ENCODE results near the gene OR4D6.
"Not testable (repeated sequence)": the region's sequence is repeated elsewhere in the genome, so short reads cannot be mapped to it uniquely, and the experiment has no call there.

The OR4D6 gene

DNA sequence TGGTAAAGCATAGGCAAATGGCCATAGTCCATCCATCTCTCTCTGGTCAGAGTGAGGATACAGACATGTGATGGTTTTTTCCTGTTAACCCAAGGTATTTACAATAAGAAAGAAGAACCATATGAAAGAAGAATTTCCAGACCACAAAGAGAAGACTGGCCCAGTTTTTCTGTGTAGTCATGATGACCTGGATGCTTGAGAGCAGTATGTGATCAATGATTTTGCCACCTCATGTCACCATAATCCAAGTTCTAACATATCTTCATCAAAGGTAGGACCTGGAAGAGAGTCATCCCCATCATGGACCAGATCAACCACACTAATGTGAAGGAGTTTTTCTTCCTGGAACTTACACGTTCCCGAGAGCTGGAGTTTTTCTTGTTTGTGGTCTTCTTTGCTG, at the start of gene OR4D6:
TSS of gene OR4D6 (plus strand) at position 301 of the 400 bp plus-strand sequence. CDS start at position 301, 0 bp downstream.
- no peak for DNase-seq (ENCODE audit: low read depth in 4 of 4, low spot score in 1 of 4)

DNA sequence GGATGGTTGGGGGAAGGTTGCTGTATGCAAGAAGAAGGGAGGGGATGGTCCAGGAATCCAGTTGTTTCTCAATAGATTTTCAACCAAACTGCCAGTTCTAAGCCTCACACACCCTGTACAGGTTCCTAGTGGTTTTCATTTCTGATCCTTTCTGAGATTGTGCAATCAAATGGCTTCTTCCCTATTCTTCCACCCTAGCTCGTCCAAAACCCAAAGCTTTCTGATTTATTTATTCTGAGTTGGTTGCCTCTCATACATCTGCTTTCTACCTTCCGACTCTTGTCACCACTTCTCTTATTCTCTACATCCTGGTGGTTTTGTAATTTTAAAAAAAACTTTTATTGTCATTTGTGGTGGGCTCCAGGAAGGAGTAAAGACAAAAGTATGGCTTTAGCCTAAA, 43.1 kb upstream of the OR4D6 start:
- no peak for DNase-seq (ENCODE audit: low read depth in 4 of 4, low spot score in 1 of 4)

DNA sequence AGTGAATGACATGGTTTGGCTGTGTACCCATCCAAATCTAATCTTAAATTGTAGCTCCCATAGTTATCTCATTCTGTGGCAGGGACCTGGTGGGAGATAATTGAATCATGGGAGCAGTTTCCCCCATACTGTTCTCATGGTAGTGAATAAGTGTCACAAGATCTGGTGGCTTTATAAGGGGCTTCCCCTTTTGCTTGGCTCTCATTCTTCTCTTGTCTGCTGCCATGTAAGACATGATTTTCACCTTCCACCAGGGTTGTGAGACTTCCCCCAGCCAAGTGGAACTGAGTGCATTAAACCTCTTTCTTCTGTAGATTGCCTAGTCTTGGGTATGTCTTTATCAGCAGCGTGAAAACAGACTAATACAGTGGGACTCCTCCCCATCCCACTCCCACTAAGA, 41.6 kb upstream of the OR4D6 start:
- no peak for DNase-seq (ENCODE audit: low read depth in 4 of 4, low spot score in 1 of 4)

DNA sequence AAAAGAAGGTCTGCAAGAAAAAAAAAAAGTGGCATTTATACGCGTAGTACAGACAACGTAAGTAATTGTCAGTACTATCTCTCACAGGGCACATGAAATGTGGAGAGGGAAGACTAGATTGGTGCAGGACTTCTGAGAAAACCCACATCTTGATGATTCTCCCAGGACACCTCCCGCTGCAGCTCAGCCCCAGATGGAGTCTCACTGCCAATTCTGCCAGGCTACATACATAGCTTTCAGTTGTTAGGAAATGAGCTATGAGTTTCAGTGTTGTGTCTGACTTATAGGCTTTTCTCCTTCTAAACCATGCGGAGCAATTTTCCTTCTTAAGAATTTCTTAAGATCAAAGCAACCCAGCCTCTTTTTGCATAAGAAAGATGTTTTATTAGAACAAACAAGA, 40.1 kb upstream of the OR4D6 start:
- DNase-seq (ENCODE audit: low read depth in 4 of 4, low spot score in 1 of 4), result no peak

DNA sequence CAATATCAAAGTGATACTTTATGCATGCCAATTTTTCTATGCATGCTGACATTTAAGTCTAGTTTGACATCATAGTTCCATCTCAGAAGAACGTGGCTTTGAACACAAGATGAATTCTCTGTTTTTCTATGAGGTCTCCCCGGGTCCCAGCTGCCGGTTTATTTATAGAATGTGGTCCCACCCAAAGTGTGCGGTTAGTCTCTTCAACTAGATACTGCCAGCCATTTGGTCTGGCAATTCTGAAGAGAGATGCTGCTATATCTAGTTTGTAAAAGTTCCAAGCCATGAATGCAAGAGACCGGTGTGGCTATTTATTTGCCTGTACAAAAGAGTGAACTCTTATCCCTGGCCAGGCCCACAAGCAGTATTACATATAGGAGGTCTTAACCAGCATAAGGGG, 39.7 kb upstream of the OR4D6 start:
- no peak for DNase-seq (ENCODE audit: low read depth in 4 of 4, low spot score in 1 of 4)

DNA sequence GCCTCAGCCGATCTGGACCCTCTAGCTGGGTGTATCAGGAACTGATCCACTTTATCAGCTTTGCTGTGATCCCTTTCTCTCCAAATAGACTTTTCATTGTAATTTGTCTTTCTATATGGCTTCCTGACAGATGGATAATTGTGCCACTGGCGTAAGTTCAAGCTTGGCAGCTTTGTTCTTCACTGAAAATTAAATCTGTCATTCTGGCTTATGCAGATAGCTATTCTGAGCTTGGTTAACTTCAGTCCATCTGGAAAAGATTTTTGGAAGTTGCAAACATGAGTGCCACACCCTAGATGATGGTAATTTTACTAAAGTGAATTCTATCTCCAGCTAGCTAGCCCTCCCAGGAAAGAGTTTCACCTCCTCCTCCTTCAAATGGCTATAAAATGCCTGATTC, 38.6 kb upstream of the OR4D6 start:
- DNase-seq (ENCODE audit: low read depth in 4 of 4, low spot score in 1 of 4), result no peak

DNA sequence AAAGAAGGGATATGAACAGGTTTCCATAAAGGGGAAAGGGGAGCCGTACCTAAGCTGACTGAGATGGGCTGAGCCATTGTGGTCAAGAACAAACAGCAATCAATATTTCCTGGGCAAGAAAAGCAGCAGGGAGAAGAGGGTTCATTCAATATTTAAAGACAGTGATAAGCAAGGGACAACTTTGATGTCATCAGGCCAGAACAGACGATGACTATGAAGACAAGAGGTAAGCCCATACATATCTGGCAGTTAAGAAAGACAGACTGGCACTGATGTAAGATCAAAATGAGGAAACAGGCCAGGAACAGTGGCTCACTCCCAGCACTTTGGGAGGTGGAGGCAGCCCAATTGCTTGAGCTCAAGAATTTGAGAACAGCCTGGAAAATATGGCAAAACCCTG, 32.9 kb upstream of the OR4D6 start:
- DNase-seq (ENCODE audit: low read depth in 4 of 4, low spot score in 1 of 4), result no peak

DNA sequence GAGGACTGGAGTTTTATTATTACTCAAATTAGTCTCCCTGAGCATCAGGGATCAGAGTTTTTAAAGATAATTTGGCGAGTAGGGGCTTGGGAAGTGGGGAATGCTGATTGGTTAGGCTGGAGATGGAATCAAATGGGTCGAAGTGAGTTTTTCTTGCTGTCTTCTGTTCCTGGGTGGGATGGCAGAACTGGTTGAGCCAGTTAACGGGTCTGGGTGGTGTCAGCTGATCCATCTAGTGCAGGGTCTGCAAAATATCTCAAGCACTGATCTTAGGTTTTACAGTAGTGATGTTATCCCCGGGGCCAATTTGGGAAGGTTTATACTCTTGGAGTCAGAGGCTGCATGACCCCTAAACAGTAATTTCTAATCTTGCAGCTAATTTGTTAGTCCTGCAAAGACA, 31.6 kb upstream of the OR4D6 start:
- no peak for DNase-seq (ENCODE audit: low read depth in 4 of 4, low spot score in 1 of 4)

DNA sequence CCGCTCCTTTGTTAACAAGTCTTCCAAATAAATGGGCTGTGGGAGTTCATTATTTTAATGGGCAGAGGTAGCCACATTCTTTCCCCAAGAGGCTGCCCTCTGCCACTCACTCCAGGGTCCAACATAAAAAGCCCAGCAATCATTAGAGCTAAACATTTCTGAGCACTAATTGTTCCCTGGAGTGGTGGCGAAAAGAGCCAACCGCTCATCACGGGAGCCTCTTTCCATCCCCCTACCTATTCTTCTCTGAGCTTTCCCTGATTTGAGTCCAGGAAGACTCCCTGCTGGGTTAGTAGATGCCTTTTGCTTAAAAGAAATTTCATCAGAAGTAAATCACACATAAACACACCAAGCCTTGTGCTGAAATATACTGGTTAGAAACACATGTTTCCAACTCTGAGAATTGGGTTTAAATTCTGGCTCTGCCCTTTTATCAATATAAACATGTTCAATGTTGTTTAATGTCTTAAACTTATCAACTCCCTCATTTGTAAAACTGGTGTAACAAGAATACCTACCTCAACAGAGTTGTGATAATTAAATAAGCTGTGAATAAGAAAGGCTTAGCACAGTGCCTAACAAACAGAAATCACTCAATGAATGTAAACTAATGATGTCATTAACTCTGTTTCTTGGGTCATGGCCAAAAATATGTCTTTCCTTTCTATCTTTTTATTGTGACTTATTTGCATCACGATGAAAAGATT, 30.2 kb upstream of the OR4D6 start, which contains the start of gene OR5A2:
TSS of gene OR5A2 (minus strand) at position 53 of the 707 bp plus-strand sequence. CDS start 3,460 bp downstream, outside the sequence.
- DNase-seq (ENCODE audit: low read depth in 4 of 4, low spot score in 1 of 4), result no peak

DNA sequence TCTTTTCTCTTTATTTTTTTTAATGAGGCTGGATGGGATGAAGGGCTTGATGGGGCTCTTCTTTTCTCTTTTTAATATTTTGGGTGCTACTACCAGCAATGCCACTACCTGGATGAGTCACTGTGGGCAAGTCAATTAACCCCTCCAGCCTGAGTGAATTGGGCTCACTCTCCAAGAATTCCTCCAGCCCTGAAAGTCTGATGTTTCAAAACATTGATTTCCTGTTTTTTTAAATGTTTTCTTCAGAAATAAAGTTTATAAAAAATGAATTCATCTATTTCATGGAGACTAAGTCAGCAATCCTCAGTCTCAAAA, 29.7 kb upstream of the OR4D6 start:
- DNase-seq (ENCODE audit: low read depth in 4 of 4, low spot score in 1 of 4), result no peak

DNA sequence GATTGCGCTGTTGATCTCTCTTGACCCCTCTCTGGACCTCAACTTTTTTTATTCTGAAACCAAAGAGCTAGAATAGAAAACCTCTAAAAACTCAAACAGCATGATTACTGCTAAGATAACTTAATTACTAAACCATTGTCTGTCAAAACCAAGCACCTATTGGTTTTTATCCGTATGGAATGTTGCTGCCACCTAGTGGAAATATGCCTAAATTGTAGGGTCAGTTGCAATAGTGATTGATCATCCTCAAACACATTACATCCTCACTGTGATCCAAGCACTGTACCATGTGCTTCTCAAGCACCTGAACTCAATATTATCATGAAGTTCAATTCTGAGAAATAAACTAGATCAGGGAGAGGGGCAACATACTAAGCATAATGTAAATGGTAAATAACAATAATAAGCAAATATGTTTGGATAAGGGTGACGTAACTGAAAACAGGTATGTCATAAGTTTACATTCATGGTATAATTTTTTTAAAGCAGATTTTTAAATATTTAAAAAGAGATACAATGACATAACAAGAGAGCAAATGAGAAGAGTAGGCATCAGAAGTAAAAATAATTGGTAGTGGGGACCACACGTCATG, 26.7 kb upstream of the OR4D6 start:
- DNase-seq (ENCODE audit: low read depth in 4 of 4, low spot score in 1 of 4), result peak; percentile 3 to 35 (median 22)

DNA sequence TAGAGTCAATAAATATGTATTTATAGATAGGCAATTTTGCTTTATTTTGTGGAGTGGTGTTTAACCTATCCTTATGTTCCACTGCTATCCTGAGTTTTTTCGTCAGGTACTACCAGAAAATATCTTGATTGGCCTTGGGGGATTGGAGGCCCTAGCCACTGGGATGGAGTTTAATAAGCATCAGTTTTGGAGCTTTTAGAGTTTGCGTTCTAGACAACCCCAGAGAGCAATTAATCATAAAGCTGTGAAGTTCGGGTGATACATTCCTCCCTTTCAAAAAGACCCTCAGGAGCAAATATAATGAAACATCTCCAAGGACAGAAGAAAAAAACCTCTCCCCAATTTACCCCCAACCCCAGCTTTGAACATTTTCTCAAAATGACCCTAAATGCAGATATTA, 20.6 kb upstream of the OR4D6 start, which contains the start of gene OR5A1:
TSS of gene OR5A1 (plus strand) at position 301 of the 400 bp plus-strand sequence. CDS start 6,700 bp downstream, outside the sequence.
- no peak for DNase-seq (ENCODE audit: low read depth in 4 of 4, low spot score in 1 of 4)

DNA sequence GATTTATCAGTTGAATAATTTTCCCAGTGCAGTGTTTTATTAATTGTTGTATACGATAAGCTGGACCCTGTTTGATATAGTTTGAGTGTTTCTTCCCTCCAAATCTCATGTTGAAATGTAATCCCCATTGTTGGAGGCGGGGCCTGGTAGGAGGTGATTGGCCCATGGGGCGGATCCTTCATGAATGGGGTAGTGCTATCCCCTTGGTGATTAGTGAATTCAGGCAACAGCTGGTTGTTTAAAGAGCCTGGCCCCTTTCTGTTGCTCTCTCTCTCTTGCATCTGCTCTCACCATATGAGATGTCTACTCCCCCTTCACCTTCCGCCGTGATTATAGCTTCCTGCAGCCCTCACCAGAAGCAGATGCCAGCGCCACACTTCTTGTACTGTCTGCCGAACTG, 19.0 kb upstream of the OR4D6 start:
- no peak for DNase-seq (ENCODE audit: low read depth in 4 of 4, low spot score in 1 of 4)

DNA sequence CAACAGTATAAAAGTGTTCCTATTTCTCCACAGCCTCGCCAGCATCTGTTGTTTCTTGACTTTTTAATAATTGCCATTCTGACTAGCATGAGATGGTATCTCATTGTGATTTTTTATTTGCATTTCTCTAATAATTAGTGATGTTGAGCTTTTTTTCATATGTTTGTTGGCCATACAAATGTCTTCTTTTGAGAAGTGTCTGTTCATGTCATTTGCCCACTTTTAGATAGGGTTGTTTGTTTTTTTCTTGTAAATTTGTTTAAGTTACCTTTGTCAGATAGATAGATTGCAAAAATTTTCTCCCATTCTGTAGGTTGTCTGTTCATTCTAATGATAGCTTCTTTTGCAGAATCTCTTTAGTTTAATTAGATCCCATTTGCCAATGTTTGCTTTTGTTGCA, 11.1 kb upstream of the OR4D6 start:
- DNase-seq (ENCODE audit: low read depth in 4 of 4, low spot score in 1 of 4), result not testable (repeated sequence)

DNA sequence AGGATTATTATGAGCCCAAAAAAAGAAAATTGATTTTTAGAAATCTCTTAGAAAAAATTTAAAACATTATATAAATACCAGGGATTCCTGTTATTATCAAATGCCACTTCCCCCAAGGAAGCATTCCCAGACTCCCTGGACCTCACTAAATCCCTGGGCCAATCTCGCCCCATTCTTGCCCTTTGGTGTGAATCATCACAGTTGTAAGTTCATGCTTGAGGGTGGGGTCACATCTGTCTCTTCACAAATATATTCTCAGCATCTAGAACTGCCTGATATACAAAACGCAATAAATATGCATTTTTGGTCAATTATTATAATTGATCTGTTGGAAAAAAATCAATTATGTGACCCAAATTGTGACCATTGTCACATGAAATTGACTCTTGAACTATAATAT, 8.3 kb upstream of the OR4D6 start:
- no peak for DNase-seq (ENCODE audit: low read depth in 4 of 4, low spot score in 1 of 4)

DNA sequence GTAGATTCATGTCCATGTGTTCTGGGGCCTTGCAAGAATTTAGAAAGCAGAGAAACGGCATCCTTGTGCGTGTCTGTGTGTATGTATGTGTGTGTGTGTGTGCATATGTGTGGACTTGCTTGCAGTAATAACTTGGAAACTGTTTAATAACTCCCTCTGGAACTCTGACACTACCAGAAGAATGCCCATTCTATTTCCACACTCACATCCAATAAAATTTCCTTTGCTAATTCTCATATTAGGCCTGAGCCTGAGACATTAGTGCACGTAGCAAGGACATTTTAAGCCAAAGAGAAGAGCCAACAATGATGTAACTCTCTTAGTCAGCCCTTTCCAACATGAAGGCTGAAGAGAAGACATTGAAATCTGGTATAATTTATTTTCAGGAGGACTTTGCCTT, 3.2 kb downstream of the OR4D6 start:
- no peak for DNase-seq (ENCODE audit: low read depth in 4 of 4, low spot score in 1 of 4)

DNA sequence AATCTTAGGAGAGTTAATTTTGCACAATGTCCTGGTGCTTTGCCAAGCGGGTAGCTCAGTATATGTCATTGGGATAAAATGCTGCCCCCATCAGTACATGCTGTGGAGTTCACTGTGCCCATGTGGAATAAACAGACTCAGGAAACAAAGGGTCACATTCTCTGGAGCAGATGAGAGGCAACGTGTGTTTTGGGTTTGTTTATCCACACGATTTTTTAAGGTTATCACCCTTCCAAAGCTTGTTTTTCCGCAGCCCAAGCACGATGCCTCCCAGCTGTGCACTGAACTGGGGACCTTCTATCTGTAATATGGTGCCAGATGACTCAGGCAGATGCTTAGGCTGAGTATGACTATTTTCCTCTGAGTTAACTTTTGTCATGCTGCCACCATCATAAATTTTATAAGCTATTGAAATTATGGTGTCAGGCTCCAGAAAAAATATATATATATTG, 6.5 kb downstream of the OR4D6 start:
- no peak for DNase-seq (ENCODE audit: low read depth in 4 of 4, low spot score in 1 of 4)

DNA sequence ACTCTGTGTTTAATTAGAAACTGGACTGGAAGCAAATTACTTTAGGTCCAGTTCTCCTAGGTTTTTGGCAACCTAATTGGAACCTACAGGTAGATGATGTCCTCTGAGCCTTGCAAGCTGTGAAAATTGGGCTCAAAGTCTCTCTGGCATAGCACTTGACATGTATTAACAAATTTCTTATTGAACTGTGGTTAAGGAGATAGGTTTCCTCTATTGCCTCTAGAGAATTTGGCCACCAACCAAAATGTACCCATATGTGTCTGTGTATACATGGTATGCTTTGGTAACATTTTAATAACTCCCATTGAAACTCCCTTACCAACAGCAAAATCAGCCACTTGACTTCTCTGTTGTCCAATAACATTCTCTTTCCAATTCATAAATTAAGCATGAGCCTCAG, 16.3 kb downstream of the OR4D6 start, which contains the start of gene OR4D10:
TSS of gene OR4D10 (plus strand) at position 301 of the 400 bp plus-strand sequence. CDS start 4,115 bp downstream, outside the sequence.
- no peak for DNase-seq (ENCODE audit: low read depth in 4 of 4, low spot score in 1 of 4)

DNA sequence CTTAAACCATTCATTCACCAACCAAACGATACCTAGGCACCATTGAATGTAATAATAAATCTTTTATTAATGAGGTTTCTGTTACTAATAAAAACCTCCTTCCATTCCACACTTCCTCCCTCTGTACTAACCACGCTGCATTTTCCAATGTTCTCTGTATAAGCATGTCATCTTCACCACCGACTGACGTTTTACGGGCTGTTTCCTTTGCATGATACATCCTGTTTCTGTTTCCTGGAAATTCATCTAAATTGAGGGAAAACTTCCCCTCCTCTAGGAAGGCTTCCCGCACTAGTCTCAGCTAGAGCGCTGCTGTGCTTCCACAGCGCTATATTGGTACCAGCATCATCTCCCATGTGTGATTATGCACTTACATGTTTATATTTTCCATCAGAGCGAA, 18.4 kb downstream of the OR4D6 start:
- no peak for DNase-seq (ENCODE audit: low read depth in 4 of 4, low spot score in 1 of 4)

DNA sequence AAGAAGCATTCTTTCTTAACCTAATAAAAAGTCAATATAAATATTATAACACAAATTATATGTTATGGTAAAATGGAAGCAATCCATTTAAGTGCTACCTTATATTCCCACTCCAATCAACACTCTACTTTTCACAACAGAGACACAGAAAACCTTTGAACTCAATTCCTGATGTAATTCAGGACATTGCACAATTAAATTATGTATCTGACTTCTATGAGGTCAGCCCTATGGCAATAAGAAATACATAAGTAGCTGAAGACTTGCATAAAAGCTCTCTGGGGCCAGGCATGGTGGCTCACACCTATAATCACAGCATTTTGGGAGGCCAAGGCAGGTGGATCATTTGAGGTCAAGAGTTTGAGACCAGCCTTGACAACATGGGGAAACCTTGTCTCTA, 23.1 kb downstream of the OR4D6 start:
- DNase-seq (ENCODE audit: low read depth in 4 of 4, low spot score in 1 of 4), result no peak

DNA sequence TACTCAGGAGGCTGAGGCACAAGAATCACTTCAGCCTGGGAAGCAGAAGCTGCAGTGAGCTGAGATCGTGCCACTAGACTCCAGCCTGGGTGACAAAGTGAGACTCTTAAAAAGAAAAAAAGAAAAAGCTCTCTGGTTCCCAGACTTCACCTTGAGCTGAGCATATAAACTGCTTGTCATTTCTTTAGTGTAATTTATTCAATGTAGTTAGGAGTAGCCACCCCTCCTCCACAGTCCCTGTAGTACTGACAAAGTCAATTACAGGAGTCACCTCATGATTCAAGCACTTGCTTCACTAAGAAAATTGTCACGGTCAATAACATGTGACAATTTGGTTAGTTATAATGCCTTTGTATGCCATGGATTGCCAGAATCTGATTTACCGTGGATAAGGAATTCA, 23.6 kb downstream of the OR4D6 start:
- no peak for DNase-seq (ENCODE audit: low read depth in 4 of 4, low spot score in 1 of 4)

DNA sequence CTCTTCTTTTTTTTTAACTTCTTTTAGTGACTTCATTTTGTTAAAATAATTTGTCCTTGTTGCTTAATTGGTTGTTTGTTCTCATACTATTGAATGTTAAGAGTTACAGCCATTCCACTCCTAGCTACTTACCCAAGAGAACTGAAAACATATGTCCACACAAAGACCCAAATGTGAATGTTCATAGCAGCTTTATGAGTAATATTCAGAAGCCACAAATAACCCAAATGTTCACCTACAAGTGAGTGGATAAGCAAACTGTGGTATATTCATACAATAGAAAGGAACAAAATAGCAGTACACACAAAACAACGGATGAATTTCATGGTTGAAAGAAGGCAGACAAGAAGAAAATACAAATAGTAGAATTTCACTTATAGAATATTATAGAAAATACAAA, 45.2 kb downstream of the OR4D6 start:
- DNase-seq (ENCODE audit: low read depth in 4 of 4, low spot score in 1 of 4), result no peak

DNA sequence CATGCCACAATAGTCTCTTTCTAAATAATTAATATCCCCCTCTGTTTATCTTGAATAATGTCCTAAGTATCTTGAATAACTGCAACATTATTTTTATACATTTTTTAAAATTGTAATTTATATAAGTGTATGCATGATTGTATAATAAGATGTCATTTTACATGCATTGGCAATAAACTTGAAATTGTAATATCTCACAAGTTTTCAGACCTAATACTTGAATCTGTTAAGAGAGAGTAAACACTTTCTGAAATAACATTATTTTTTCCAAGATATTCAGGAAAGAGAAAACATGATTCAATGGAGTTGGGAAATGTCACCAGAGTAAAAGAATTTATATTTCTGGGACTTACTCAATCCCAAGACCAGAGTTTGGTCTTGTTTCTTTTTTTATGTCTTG, 46.5 kb downstream of the OR4D6 start, which contains the start of gene OR4D11:
TSS of gene OR4D11 (plus strand) at position 301 of the 400 bp plus-strand sequence. CDS start at position 301, 0 bp downstream.
- DNase-seq (ENCODE audit: low read depth in 4 of 4, low spot score in 1 of 4), result no peak

All from stimulated activated CD4-positive, alpha-beta T cell treated with anti-CD3 and anti-CD28 coated beads, Interleukin-1b, Interleukin-23, amount 100 ng/mL, for 24 hours (primary cell).